Activated naive CD4-positive, alpha-beta T cell treated with anti-CD3 and anti-CD28 coated beads for 36 hours (primary cell): ENCODE measurements around the gene DRAM2. TPM values are rescaled to one million over a fixed set of nuclear protein-coding genes. Genes with fewer than 3 reads are reported as not detected.

Experiments
- CTCF ChIA-PET: fragments of 350-600 bp; sonication (Branson Sonifier 250); formaldehyde crosslinking; loops from one replicate; lab custom pipeline; 2021; ENCODE audit warnings: antibody characterized with exemption; lab: Charles Lee
- DNase-seq: peaks from one replicate; pipeline ENCODE4 v3.0.0-alpha.2; 2020
- H3K27ac Mint-ChIP-seq: one replicate; pipeline ENCODE4 v1.8.0; 2021; ENCODE audit warnings: mild to moderate bottlenecking, mixed read lengths
- H3K27me3 Mint-ChIP-seq: one replicate; pipeline ENCODE4 v1.8.0; 2021; ENCODE audit warnings: low read depth, mixed read lengths
- H3K36me3 Mint-ChIP-seq: one replicate; pipeline ENCODE4 v1.8.0; 2021; ENCODE audit warnings: low read depth, mixed read lengths
- H3K4me1 Mint-ChIP-seq: one replicate; pipeline ENCODE4 v1.8.0; 2021; ENCODE audit warnings: low read depth, mixed read lengths
- H3K4me3 Mint-ChIP-seq: one replicate; pipeline ENCODE4 v1.8.0; 2021; ENCODE audit warnings: mild to moderate bottlenecking, moderate library complexity, mixed read lengths
- H3K9me3 Mint-ChIP-seq: one replicate; pipeline ENCODE4 v1.8.0; 2021; ENCODE audit warnings: mixed read lengths
- intact Hi-C: fragments of 100-400 bp; cut with micrococcal nuclease; formaldehyde crosslinking; loops from one replicate; pipeline ENCODE4 v1.15.1; 2023
- total RNA-seq, 2 experiments: library from RNA; stranded (reverse); gene quantifications; one replicate each; pipeline ENCODE4 v1.2.3, GENCODE V29; 2021

Gene DRAM2
- total RNA-seq, 2 experiments from 2014 or later, result 27.7 to 31.1 TPM

DNA sequence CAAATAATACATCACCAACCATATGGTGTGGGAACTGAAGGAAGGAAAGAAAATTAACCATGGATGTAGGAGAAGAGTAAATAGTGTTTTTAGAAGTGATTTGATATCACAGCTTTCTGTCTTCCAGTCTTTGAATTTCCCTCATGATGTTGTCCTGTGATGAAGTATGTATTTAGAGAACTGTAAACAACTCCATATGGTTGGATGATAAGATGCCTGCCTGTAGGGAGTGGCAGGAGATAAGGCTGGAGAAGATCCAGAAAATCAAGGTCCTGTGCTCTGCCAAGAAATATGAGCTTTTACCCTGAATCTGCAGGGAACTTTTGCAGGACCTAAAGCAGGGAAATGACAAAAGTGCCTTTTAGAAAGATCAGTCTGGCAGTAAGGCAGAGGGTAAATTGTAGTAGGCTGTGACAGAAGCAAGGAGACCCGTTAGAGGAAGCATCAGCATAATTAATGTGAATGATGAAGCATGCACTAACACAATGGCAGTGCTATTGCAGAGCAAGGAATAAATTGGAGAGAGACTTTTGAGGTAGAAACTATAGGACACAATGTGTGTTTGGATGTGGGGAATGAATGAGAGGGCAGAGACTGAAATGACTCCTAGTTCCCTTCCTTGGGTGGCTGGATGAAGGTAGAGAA, 22.1 kb upstream of the DRAM2 start:
- Mint-ChIP-seq H3K36me3 (peaks cover 21% of the 10 kb centered on the region), H3K27me3 (no peaks in the 10 kb centered on the region), H3K9me3 (no peaks in the 10 kb centered on the region), H3K4me1 (peaks cover 15% of the 10 kb centered on the region), H3K4me3 (no peak overlapping the region), H3K27ac (no peak overlapping the region)
- CTCF ChIA-PET, result no interaction called here
- DNase-seq, result no peak
- intact Hi-C loops, result loop anchor here (2.0 kb wide), 1 partner anchor 13 kb away; no protein-coding TSS in a partner anchor

DNA sequence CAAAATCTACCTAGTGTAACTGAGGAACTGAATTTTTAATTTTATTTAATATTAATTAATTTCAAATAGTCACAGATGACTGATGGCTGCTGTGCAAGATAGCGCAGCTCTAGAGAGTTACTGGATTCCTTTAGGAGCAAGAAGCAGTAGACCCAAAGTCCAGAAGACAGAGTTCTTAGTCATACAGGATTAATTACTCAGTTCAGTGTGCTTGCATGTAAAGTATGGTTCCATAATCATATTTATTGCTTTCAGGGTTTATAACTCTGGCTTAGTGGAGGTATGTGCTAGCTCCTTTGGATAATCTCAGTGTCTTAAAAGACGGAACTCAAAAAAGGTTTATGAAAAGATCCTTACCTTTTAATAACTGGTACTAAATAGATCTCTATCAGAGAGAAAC, 17.5 kb upstream of the DRAM2 start:
- peaks cover 44% of the 10 kb centered on the region for H3K4me1 Mint-ChIP-seq
- no peak overlapping the region for H3K27ac Mint-ChIP-seq
- peaks cover 45% of the 10 kb centered on the region for H3K36me3 Mint-ChIP-seq
- H3K9me3 Mint-ChIP-seq, result no peaks in the 10 kb centered on the region
- no peak overlapping the region for H3K4me3 Mint-ChIP-seq
- no peak for DNase-seq
- CTCF ChIA-PET, result no interaction called here
- H3K27me3 Mint-ChIP-seq, result no peaks in the 10 kb centered on the region
- intact Hi-C loops, result no loop called here

DNA sequence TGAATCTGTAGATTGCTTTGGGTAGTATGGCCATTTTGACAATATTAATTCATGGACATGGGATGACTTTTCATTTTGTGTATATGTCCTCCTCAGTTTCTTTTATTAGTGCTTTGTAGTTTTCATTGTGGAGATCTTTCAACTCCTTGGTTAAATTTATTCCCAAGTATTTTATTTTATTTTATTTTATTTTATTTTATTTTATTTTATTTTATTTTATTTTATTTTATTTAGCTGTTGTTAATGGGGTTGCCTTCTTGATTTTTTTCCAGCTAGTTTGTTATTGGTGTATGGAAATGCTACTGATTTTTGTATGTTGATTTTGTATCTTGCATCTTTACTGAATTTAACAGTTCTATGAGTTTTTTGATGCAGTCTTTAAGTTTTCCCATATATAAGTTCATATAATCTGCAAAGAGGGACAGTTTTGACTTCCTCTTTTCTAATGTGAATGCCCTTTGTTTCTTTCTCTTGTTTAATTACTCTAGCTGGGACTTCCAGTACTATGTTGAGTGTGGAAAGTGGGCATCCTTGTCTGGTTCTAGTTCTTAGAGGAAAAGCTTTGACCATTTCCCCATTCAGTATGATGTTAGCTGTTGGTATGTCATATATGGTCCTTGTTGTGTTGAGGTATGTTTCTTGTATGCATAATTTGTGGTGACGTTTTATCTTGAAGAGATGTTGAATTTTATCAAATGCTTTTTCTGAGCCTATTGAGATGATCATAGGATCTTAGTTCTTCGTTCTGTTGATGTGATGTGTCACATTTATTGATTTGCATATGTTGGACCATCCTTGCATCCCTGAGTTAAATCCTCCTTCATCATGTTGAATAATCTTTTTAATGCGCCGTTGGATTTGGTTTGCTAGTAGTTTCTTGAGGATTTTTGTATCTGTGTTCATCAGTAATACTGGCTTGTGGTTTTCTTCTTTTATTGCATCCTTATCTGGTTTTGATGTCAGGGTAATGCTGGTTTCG, 14.4 kb upstream of the DRAM2 start:
- Mint-ChIP-seq H3K36me3 (peaks cover 56% of the 10 kb centered on the region), H3K4me1 (peaks cover 58% of the 10 kb centered on the region), H3K27me3 (no peaks in the 10 kb centered on the region), H3K4me3 (no peak overlapping the region), H3K27ac (no peak overlapping the region), H3K9me3 (no peaks in the 10 kb centered on the region)
- CTCF ChIA-PET, result interaction anchor here (0.7 kb wide), 2 partner anchors 71 to 694 kb away, joined by 3 read pairs; no protein-coding TSS in a partner anchor
- intact Hi-C loops, result no loop called here
- DNase-seq, result no peak

DNA sequence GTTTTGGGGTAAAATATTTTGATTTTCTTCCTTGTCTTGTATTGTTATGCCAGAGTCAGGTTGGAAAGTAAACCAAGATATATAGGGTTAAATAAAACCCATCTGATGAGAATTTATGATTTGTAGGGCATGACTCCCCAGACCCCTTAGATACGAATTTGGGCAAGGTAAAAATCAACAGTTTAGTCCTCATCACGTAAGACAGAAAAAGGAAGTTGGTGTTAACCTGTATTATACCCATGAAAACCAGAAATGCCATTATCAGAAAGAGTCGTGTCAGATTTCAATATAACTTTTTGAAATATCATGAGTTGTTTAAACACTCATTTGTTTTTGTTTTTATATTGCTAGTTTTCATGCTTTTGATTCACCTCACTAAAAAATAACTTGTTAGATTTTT, 11.9 kb upstream of the DRAM2 start:
- Mint-ChIP-seq H3K36me3 (peaks cover 56% of the 10 kb centered on the region), H3K4me3 (no peak overlapping the region), H3K4me1 (peaks cover 78% of the 10 kb centered on the region), H3K9me3 (no peaks in the 10 kb centered on the region), H3K27ac (no peak overlapping the region), H3K27me3 (no peaks in the 10 kb centered on the region)
- CTCF ChIA-PET, result no interaction called here
- intact Hi-C loops, result no loop called here
- DNase-seq, result no peak

DNA sequence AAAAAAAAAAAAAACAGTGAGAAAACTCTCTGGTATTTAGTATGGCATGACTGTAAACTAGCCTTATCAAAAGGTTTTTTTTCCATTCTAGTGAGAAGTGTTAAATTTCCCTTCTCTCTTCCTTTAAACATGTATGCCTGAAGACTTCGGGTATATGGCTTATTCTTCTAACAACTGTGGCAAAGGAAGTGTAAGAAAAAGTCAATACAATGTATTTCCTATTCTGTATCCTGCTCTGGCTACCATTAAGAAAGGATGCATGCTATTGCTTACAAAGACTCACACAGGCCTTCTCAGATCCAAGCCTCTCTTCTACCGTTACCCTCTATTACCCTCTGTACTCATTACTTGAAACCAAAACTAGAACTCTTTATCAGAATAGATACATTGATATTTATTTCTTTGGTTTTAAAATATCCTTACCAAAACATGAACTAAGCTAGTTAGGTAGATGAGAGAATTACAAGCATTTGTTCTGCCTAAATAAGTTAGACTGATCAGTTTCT, 8.5 kb upstream of the DRAM2 start:
- Mint-ChIP-seq H3K36me3 (peaks cover 36% of the 10 kb centered on the region), H3K9me3 (no peaks in the 10 kb centered on the region), H3K27me3 (no peaks in the 10 kb centered on the region), H3K27ac (no peak overlapping the region), H3K4me1 (peaks cover 78% of the 10 kb centered on the region), H3K4me3 (no peak overlapping the region)
- intact Hi-C loops, result loop anchor here (2.0 to 5.0 kb wide), 2 partner anchors 14 to 266 kb away; no protein-coding TSS in a partner anchor
- DNase-seq, result no peak
- CTCF ChIA-PET, result no interaction called here

DNA sequence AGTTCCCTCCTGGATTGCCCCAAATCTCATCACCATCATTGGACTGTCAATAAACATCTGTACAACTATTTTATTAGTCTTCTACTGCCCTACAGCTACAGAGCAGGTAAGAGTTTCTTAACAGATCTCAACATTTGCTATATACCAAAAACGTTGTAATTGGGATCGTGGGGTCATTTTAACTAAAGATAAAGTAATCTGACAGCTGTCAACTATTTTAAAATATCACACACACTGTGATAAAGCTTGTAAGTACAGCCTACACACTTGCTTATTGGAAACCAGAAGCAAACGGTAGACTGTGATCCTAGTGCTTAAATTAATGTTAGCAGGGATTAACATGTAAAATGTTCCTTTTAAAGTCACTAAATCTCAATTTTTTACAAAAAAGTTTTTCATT, 8.1 kb upstream of the DRAM2 start:
- no peak overlapping the region for H3K27ac Mint-ChIP-seq
- H3K4me1 Mint-ChIP-seq, result peaks cover 78% of the 10 kb centered on the region
- H3K4me3 Mint-ChIP-seq, result no peak overlapping the region
- CTCF ChIA-PET, result no interaction called here
- H3K9me3 Mint-ChIP-seq, result no peaks in the 10 kb centered on the region
- H3K36me3 Mint-ChIP-seq, result peaks cover 31% of the 10 kb centered on the region
- DNase-seq, result no peak
- intact Hi-C loops, result loop anchor here (2.0 to 5.0 kb wide), 2 partner anchors 15 to 266 kb away; no protein-coding TSS in a partner anchor
- no peaks in the 10 kb centered on the region for H3K27me3 Mint-ChIP-seq

DNA sequence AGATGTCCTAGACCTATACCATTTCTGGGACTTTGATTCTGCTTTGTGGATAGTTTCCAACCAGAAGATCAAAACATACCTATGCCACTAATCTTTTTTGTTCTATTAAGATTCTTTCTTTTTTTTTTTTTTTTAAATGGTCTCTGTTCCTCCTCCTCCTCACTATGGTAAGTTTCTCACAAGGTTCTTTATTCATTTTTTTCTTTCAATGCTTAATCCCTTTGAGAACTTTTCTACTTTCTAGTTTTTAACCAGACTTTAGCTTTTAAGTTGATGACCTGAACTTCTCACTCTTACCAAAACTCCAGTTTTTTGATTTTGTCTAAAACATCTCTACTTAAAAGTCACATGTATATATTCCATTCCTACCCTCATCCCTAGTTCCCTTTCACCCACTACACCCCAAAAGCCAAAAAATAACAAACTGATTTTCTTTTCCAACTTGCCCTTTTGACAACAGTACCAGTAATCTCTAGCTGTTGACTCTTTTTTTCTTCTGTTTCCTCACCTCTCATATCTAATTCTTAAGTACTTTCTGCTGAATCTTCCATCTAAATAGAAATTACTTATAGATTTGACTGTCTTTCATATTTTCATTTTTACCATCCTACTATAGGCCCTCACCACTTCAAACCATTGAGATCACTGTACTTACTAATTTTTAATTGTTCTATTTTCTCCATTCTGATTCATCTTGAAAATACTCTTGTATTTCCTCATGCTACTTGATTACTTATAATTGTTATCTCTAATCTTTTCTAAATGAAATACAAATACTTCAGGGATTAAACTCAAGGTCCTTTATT, 6.3 kb upstream of the DRAM2 start:
- peak overlapping the region; percentile 82 for H3K27ac Mint-ChIP-seq
- peaks cover 17% of the 10 kb centered on the region for H3K36me3 Mint-ChIP-seq
- no peaks in the 10 kb centered on the region for H3K27me3 Mint-ChIP-seq
- H3K9me3 Mint-ChIP-seq, result no peaks in the 10 kb centered on the region
- peak overlapping the region; percentile 5 for H3K4me3 Mint-ChIP-seq
- CTCF ChIA-PET, result interaction anchor here (0.7 to 1.2 kb wide), 3 partner anchors 52 to 116 kb away, joined by 3 to 7 read pairs (median 4); no protein-coding TSS in a partner anchor
- peaks cover 77% of the 10 kb centered on the region for H3K4me1 Mint-ChIP-seq
- DNase-seq, result no peak
- intact Hi-C loops, result loop anchor here (1.0 to 5.0 kb wide), 2 partner anchors 75 to 264 kb away; no protein-coding TSS in a partner anchor

DNA sequence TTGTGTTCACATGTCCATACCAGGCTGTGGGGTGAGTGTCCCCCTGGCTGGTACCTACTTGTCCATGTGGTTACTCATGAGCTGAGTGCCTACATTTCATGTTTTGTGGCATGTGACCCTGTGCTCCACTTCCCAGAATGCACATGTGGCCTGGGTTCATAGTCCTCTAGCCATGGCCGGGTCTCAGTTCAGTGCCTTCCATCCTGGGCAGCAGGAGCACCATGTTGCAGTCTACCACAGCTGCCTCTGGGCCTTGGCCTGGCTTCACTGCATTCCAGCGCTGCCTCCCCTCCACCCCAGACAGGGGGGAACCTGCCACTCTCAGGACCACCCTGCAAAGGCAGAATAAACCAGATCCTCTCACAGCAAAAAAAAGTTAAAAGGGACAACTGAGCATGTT, 5.6 kb upstream of the DRAM2 start:
- intact Hi-C loops, result loop anchor here (5.0 kb wide), 1 partner anchor 263 kb away; no protein-coding TSS in a partner anchor
- peaks cover 77% of the 10 kb centered on the region for H3K4me1 Mint-ChIP-seq
- no peak overlapping the region for H3K4me3 Mint-ChIP-seq
- no peaks in the 10 kb centered on the region for H3K27me3 Mint-ChIP-seq
- no peaks in the 10 kb centered on the region for H3K9me3 Mint-ChIP-seq
- H3K27ac Mint-ChIP-seq, result peak overlapping the region; percentile 61
- CTCF ChIA-PET, result interaction anchor here (1.2 kb wide), 1 partner anchor 115 kb away, joined by 4 read pairs; no protein-coding TSS in a partner anchor
- H3K36me3 Mint-ChIP-seq, result peaks cover 16% of the 10 kb centered on the region
- no peak for DNase-seq

DNA sequence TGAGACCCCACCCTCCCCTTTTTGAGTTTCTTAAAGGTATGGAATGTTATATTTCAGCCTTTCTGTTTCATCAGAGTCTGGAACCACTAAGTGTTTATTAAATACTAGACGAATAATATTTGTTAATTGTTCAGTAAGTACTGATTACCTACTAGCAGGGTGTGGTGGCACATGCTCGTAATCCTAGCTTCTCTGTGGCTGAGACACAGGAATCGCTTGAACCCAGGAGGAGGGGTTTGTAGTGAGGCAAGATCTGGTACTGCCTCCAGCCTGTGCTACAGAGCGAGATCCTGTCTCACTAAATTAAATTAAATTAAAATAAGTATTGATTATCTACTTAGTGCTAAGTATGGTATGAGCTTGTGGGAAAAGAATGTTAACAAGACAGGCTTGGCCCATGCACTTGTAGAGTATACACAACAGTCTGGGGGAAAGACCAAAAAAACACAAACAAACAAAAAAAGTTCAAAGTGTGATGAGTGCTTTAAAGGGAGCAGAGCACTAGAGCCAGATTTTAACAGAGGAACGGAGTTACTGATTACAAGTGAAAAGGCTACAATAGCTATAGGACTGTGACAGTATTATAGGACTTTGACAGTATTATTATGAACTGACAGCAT, 2.6 kb upstream of the DRAM2 start:
- CTCF ChIA-PET, result interaction anchor here (1.0 to 1.4 kb wide), 2 partner anchors 83 to 192 kb away, joined by 3 read pairs; no protein-coding TSS in a partner anchor
- H3K27me3 Mint-ChIP-seq, result no peaks in the 10 kb centered on the region
- H3K27ac Mint-ChIP-seq, result no peak overlapping the region
- no peak overlapping the region for H3K4me3 Mint-ChIP-seq
- no peak for DNase-seq
- no peaks in the 10 kb centered on the region for H3K9me3 Mint-ChIP-seq
- intact Hi-C loops, result loop anchor here (5.0 kb wide), 3 partner anchors 135 to 615 kb away; partner anchors contain the start of gene DDX20
- peaks cover 66% of the 10 kb centered on the region for H3K4me1 Mint-ChIP-seq
- peaks cover 4% of the 10 kb centered on the region for H3K36me3 Mint-ChIP-seq

DNA sequence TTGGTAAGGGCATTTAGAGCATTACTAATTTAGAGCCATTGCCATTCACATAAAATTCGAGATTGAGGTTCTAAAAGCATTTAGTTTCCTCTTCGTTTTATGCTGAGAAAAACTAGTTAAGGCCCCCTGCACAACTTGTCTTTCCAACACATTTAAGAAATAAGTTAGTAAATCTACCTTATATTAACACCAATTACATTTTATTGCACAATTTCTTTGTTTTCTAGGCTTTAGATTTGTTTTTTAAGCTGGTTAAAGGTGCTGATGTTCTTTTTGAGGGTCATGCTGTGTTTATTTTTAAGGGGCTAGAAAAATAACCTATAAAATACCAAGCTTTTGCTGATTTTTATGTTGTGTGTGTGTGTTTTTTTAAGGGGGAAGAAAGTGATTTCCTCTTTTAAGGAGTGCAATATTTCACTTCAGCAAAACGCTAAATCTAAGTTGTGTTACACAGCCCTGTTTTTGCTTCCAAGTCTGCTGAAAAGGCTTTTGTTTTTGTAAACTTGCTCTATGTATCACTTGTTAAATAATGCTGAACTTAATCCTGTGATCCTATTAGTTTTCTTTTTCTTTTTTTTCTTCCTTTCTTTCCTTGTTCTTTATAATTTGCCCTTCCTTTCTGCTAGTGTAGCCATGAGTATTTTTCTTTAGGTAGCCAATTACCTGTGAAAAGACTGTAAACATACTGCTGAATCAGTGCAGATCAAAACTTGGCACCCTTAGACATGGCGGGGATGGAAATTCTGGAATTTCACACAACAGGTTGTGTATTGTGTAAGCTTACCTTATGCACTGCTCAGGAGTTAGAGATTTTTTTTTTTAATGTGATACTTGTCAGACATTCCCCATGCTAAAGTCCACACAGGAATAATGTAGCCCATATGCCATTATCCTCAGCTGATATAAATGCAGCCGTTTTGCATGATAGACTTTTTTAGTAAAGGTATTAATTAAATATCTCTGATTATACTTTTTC, 1.6 kb upstream of the DRAM2 start:
- intact Hi-C loops, result loop anchor here (5.0 kb wide), 3 partner anchors 136 to 616 kb away; partner anchors contain the start of gene DDX20
- Mint-ChIP-seq H3K27ac (no peak overlapping the region), H3K27me3 (no peaks in the 10 kb centered on the region), H3K9me3 (no peaks in the 10 kb centered on the region), H3K36me3 (peaks cover 6% of the 10 kb centered on the region), H3K4me1 (peaks cover 58% of the 10 kb centered on the region), H3K4me3 (peak overlapping the region; percentile 94)
- CTCF ChIA-PET, result interaction anchor here (1.0 to 1.4 kb wide), 3 partner anchors 73 to 193 kb away, joined by 3 read pairs; no protein-coding TSS in a partner anchor
- no peak for DNase-seq
